A673 (cell line): ENCODE measurements around the gene SLC2A4RG.

Experiments used
- CTCF ChIP-seq: fragments of 300-800, 200-600 bp; sonication (generic); conservative IDR thresholded peaks from 2 replicates; pipeline ENCODE4 v1.5.1; 2017; ENCODE audit warnings: low read depth, mild to moderate bottlenecking, antibody characterized with exemption, low read length, moderate library complexity, mixed read lengths
- EZH2 ChIP-seq: fragments of 200-600 bp; sonication (generic); IDR thresholded peaks from 2 replicates; pipeline ENCODE4 v1.6.1; 2017; ENCODE audit warnings: borderline replicate concordance, low read depth, mild to moderate bottlenecking, mixed read lengths, antibody characterized with exemption, low read length; ENCODE audit not compliant: poor library complexity, severe bottlenecking

GRCh38 chr20:63732118-63733095 lies 7.2 kb upstream of the SLC2A4RG start:
- TF ChIP-seq CTCF (no peak), EZH2 (no peak)
